HEK293 (cell line): Measurements from ENCODE around the gene IGIP.

Experiments
- HIC1 ChIP-seq: fragments of 450-650 bp; formaldehyde crosslinking; IDR thresholded peaks from 2 replicates; pipeline ENCODE4 v1.5.1; 2016; ENCODE audit warnings: missing biosample characterization, missing genetic modification characterization
- KLF7 ChIP-seq: fragments of 450-650 bp; formaldehyde crosslinking; IDR thresholded peaks from 2 replicates; pipeline ENCODE4 v1.5.1; 2016; ENCODE audit warnings: missing biosample characterization, missing genetic modification characterization, borderline replicate concordance
- KLF8 ChIP-seq: fragments of 450-650 bp; formaldehyde crosslinking; IDR thresholded peaks from 2 replicates; pipeline ENCODE4 v1.5.1; 2016; ENCODE audit warnings: missing biosample characterization, missing genetic modification characterization
- KLF9 ChIP-seq: fragments of 450-650 bp; formaldehyde crosslinking; IDR thresholded peaks from 2 replicates; pipeline ENCODE4 v1.5.1; 2016; ENCODE audit warnings: missing biosample characterization, missing genetic modification characterization, low read depth
- PRDM2 ChIP-seq: fragments of 450-650 bp; formaldehyde crosslinking; IDR thresholded peaks from 2 replicates; pipeline ENCODE4 v1.5.1; 2016; ENCODE audit warnings: missing biosample characterization, missing genetic modification characterization, borderline replicate concordance
- SP2 ChIP-seq: fragments of 450-650 bp; formaldehyde crosslinking; IDR thresholded peaks from 2 replicates; pipeline ENCODE4 v1.5.1; 2016; ENCODE audit warnings: missing biosample characterization, missing genetic modification characterization
- TRIM28 ChIP-seq: IDR thresholded peaks from 2 replicates; pipeline ENCODE4 v1.6.1; 2011; ENCODE audit warnings: low read length, control low read depth, borderline replicate concordance
- ZBTB20 ChIP-seq: fragments of 450-650 bp; formaldehyde crosslinking; IDR thresholded peaks from 2 replicates; pipeline ENCODE4 v1.5.1; 2016; ENCODE audit warnings: missing biosample characterization, missing genetic modification characterization
- ZBTB6 ChIP-seq: fragments of 450-650 bp; formaldehyde crosslinking; IDR thresholded peaks from 2 replicates; pipeline ENCODE4 v1.5.1; 2017; ENCODE audit warnings: missing biosample characterization, missing genetic modification characterization
- ZBTB8A ChIP-seq: fragments of 450-650 bp; formaldehyde crosslinking; IDR thresholded peaks from 2 replicates; pipeline ENCODE4 v1.5.1; 2016; ENCODE audit warnings: missing biosample characterization, missing genetic modification characterization
- ZNF112 ChIP-seq: fragments of 450-650 bp; formaldehyde crosslinking; IDR thresholded peaks from 2 replicates; pipeline ENCODE4 v1.5.0; 2017; ENCODE audit warnings: missing biosample characterization, missing genetic modification characterization
- ZNF239 ChIP-seq: fragments of 450-650 bp; formaldehyde crosslinking; IDR thresholded peaks from 2 replicates; pipeline ENCODE4 v1.5.1; 2016; ENCODE audit warnings: missing biosample characterization, missing genetic modification characterization
- ZNF248 ChIP-seq: fragments of 450-650 bp; formaldehyde crosslinking; IDR thresholded peaks from 2 replicates; pipeline ENCODE4 v1.5.1; 2017; ENCODE audit warnings: missing biosample characterization, missing genetic modification characterization
- ZNF274 ChIP-seq, 2 experiments: fragments of 200-500 bp in 1 of 2; fragments of 450-650 bp in 1 of 2; sonication (Bioruptor generic) in 1 of 2; formaldehyde crosslinking in 1 of 2; IDR thresholded peaks; 2 replicates each; pipeline versions ENCODE4 v1.5.1 to v1.6.1; 2014 to 2016; ENCODE audit warnings: borderline replicate concordance in 1 of 2, inconsistent platforms in 1 of 2, low read length in 1 of 2, missing biosample characterization in 1 of 2, missing genetic modification characterization in 1 of 2
- ZNF280D ChIP-seq: fragments of 450-650 bp; formaldehyde crosslinking; IDR thresholded peaks from 2 replicates; pipeline ENCODE4 v1.5.1; 2016; ENCODE audit warnings: missing biosample characterization, missing genetic modification characterization
- ZNF362 ChIP-seq: fragments of 450-650 bp; formaldehyde crosslinking; IDR thresholded peaks from 2 replicates; pipeline ENCODE4 v1.5.1; 2016; ENCODE audit warnings: missing biosample characterization, missing genetic modification characterization
- ZNF518A ChIP-seq: fragments of 450-650 bp; formaldehyde crosslinking; conservative IDR thresholded peaks from 2 replicates; pipeline ENCODE4 v1.5.1; 2016; ENCODE audit warnings: low read depth, missing biosample characterization, missing genetic modification characterization
- ZNF549 ChIP-seq: fragments of 450-650 bp; IDR thresholded peaks from 2 replicates; pipeline ENCODE4 v1.5.1; 2018; ENCODE audit warnings: missing biosample characterization, missing genetic modification characterization, mild to moderate bottlenecking, inconsistent platforms, moderate library complexity
- ZSCAN30 ChIP-seq: fragments of 450-650 bp; IDR thresholded peaks from 2 replicates; pipeline ENCODE4 v1.5.1; 2018; ENCODE audit warnings: missing biosample characterization, mild to moderate bottlenecking, missing genetic modification characterization, moderate library complexity

IGIP gene

GRCh38 chr5:140175367-140176030 is 49.8 kb downstream of the IGIP start (continued):
- TF ChIP-seq ZBTB8A, result peak; percentile 77
- no peak for TF ChIP-seq ZNF239 (tag by site-specific recombination)
- no peak for TF ChIP-seq ZNF248 (tag by site-specific recombination)
- no peak for TF ChIP-seq ZBTB6
- TF ChIP-seq KLF8 (tag by site-specific recombination), result peak; percentile 29; the same call in 1 of the 2 replicates
- TF ChIP-seq KLF7, result no peak
- TF ChIP-seq ZNF518A (tag by site-specific recombination), result no peak; the same call in 1 of the 2 replicates
- TF ChIP-seq ZSCAN30 (tag by site-specific recombination), result 0 out of 2 replicates have a peak, but pooled peaks have one; percentile 37
- TF ChIP-seq ZNF280D (tag by site-specific recombination), result no peak
- no peak for TF ChIP-seq ZNF112
- no peak for TF ChIP-seq ZNF549 (tag by site-specific recombination)
- no peak for TF ChIP-seq KLF9
- no peak for TF ChIP-seq PRDM2
- peak; percentile 94 for TF ChIP-seq ZBTB20 (tag by site-specific recombination)
- 0 out of 2 replicates have a peak, but pooled peaks have one; percentile 60 for TF ChIP-seq TRIM28
- no peak for TF ChIP-seq ZNF274 (IDR thresholded peaks at IDR 0.05; ENCODE audit: low read length)
- TF ChIP-seq ZNF274 (tag by site-specific recombination; IDR thresholded peaks at IDR 0.05; ENCODE audit: borderline replicate concordance), result no peak
- peak; percentile 68; the same call in 1 of the 2 replicates for TF ChIP-seq HIC1 (tag by site-specific recombination)
- TF ChIP-seq ZNF362 (tag by site-specific recombination), result no peak
- peak; percentile 55 for TF ChIP-seq SP2
